Umbilical cord (tissue), 1 donor: ENCODE data around the gene EIF2AK2. TPM values are rescaled to one million over a fixed set of nuclear protein-coding genes. Genes with fewer than 3 reads are reported as not detected.

ENCODE experiments used
- total RNA-seq: library from RNA; depleted of rRNA; stranded (reverse); fragments of >200 nt; gene quantifications from one replicate; pipeline ENCODE4 v1.2.3, GENCODE V29; 2014; ENCODE audit warnings: low replicate concordance; ENCODE audit not compliant: insufficient read depth

Gene EIF2AK2
- total RNA-seq, 1 donor from 2014 or later = 38.3 TPM

Other genes starting within 250 kb of the EIF2AK2 start
- 16.6 TPM for gene STRN, start 190.4 kb downstream of the EIF2AK2 start, total RNA-seq
- 16.9 TPM for gene HEATR5B, start 72.6 kb downstream of the EIF2AK2 start, total RNA-seq
- 9.6 TPM for gene GPATCH11, start 72.5 kb downstream of the EIF2AK2 start, total RNA-seq
- gene SULT6B1, start 31.7 kb upstream of the EIF2AK2 start, total RNA-seq = not detected
- 33.7 TPM for gene CEBPZOS, start 39.5 kb upstream of the EIF2AK2 start, total RNA-seq
- 40.9 TPM for gene CEBPZ, start 74.6 kb upstream of the EIF2AK2 start, total RNA-seq
- gene NDUFAF7, start 74.7 kb upstream of the EIF2AK2 start, total RNA-seq = 37.3 TPM
- 124 TPM for gene PRKD3, start 167.9 kb upstream of the EIF2AK2 start, total RNA-seq
- 37.6 TPM for gene QPCT, start 187.7 kb upstream of the EIF2AK2 start, total RNA-seq